Uterus (tissue), 2 donors: ENCODE results near the gene FOS.

Experiments
- CTCF ChIP-seq, 4 experiments: fragments of 200-600 bp in 2 of 4; fragments of 450-650 bp in 2 of 4; sonication (generic) in 2 of 4; IDR thresholded peaks; one replicate each; pipeline ENCODE4 v1.5.1; 2016 to 2019; ENCODE audit warnings: antibody characterized with exemption in 4 of 4, mild to moderate bottlenecking in 2 of 4, moderate library complexity in 1 of 4
- POLR2A ChIP-seq, 2 donors: fragments of 450-650 bp; IDR thresholded peaks; one replicate each; pipeline ENCODE4 v1.6.1; 2016; ENCODE audit warnings: antibody characterized with exemption in 2 of 2, mild to moderate bottlenecking in 1 of 2, moderate library complexity in 1 of 2

GRCh38 chr14:75318353-75318752 is 39.7 kb downstream of the FOS start:
- no peak for TF ChIP-seq POLR2A (IDR thresholded peaks at IDR 0.05)
- no peak for TF ChIP-seq CTCF (IDR thresholded peaks at IDR 0.05)
